Fibroblast of skin of left quadriceps (primary cell): ENCODE data around the gene TNS1.

ENCODE experiments used
- DNase-seq, 2 experiments: peaks; one replicate each; pipeline ENCODE4 v3.0.0-alpha.2; 2013; ENCODE audit warnings: low read depth in 2 of 2

The TNS1 gene

GRCh38 chr2:217956586-217957457 lies 46.0 kb downstream of the TNS1 start:
- no peak for DNase-seq

GRCh38 chr2:217955881-217956493 lies 46.8 kb downstream of the TNS1 start:
- DNase-seq = no peak

GRCh38 chr2:217954971-217955740 lies 47.6 kb downstream of the TNS1 start:
- no peak for DNase-seq

GRCh38 chr2:217954469-217954868 lies 48.3 kb downstream of the TNS1 start:
- DNase-seq = no peak

GRCh38 chr2:217954051-217954450 lies 48.7 kb downstream of the TNS1 start:
- no peak for DNase-seq

- no peak for DNase-seq
These were observed 49.3 kb downstream of the TNS1 start for GRCh38 chr2:217953531-217953932.

GRCh38 chr2:217953011-217953481 lies 49.7 kb downstream of the TNS1 start:
- DNase-seq = no peak

GRCh38 chr2:217952409-217952808 lies 50.4 kb downstream of the TNS1 start:
- no peak for DNase-seq

- DNase-seq = no peak
These were observed 51.1 kb downstream of the TNS1 start for GRCh38 chr2:217951521-217952247.

- no peak for DNase-seq
These were observed 51.7 kb downstream of the TNS1 start for GRCh38 chr2:217951091-217951490.

- DNase-seq = no peak
These were observed 52.4 kb downstream of the TNS1 start for GRCh38 chr2:217950401-217950871.

- no peak for DNase-seq
These were observed 53.3 kb downstream of the TNS1 start for GRCh38 chr2:217949447-217949846.

- no peak for DNase-seq
These were observed 53.9 kb downstream of the TNS1 start for GRCh38 chr2:217948897-217949296.

- no peak for DNase-seq
These were observed 54.4 kb downstream of the TNS1 start for GRCh38 chr2:217948351-217948791.

GRCh38 chr2:217947383-217948350 lies 55.1 kb downstream of the TNS1 start:
- DNase-seq = no peak

GRCh38 chr2:217946051-217946450 lies 56.7 kb downstream of the TNS1 start:
- DNase-seq = no peak

GRCh38 chr2:217945530-217945929 lies 57.3 kb downstream of the TNS1 start:
- DNase-seq = no peak

- no peak for DNase-seq
These were observed 57.9 kb downstream of the TNS1 start for GRCh38 chr2:217944923-217945322.

- no peak for DNase-seq
These were observed 58.4 kb downstream of the TNS1 start for GRCh38 chr2:217944366-217944765.
